HL-60 (cell line): ENCODE data around the gene MCM5.

Experiments
- DNase-seq, 2 experiments: peaks; one replicate each; pipeline ENCODE4 v3.0.0-alpha.2; 2010 to 2020; ENCODE audit warnings: low read depth in 1 of 2, low spot score in 1 of 2
- H3K27ac ChIP-seq: fragments of 250-450 bp; sonication (Bioruptor Pico); replicated peaks from 2 replicates; pipeline ENCODE4 v1.5.1; 2020; ENCODE audit warnings: mild to moderate bottlenecking, moderate library complexity
- H3K27me3 ChIP-seq: fragments of 250-450 bp; sonication (Bioruptor Pico); 2 replicates; pipeline ENCODE4 v1.5.1; 2021; ENCODE audit warnings: mild to moderate bottlenecking, moderate library complexity; ENCODE audit not compliant: insufficient read depth, poor library complexity, severe bottlenecking
- H3K4me3 ChIP-seq: replicated peaks from 2 replicates; pipeline ENCODE4 v1.5.1; 2011; ENCODE audit warnings: mild to moderate bottlenecking, control low read depth, low read length; ENCODE audit not compliant: insufficient read depth
- CTCF ChIP-seq: IDR thresholded peaks from one replicate; pipeline ENCODE4 v1.5.1; 2011; ENCODE audit warnings: low read length, control low read depth, inconsistent platforms; ENCODE audit not compliant: insufficient read depth
- GABPA ChIP-seq: IDR thresholded peaks from 2 replicates; pipeline ENCODE4 v1.6.1; 2012; ENCODE audit warnings: low read depth
- POLR2AphosphoS5 ChIP-seq: IDR thresholded peaks from 2 replicates; pipeline ENCODE4 v1.6.1; 2012; ENCODE audit warnings: low read depth
- REST ChIP-seq: IDR thresholded peaks from 2 replicates; pipeline ENCODE4 v1.6.1; 2012; ENCODE audit warnings: low read depth; ENCODE audit not compliant: insufficient replicate concordance
- SPI1 ChIP-seq: IDR thresholded peaks from 2 replicates; pipeline ENCODE4 v1.6.1; 2012; ENCODE audit warnings: low read depth, mild to moderate bottlenecking, borderline replicate concordance

Gene MCM5

GRCh38 chr22:35380537-35381423 is 19.2 kb upstream of the MCM5 start, which contains the start of gene HMOX1:
HMOX1 (plus strand) TSS chr22:35381096; CDS start chr22:35381174, 78 bp downstream.
- no peak within 1 kb of the TSS for H3K27ac ChIP-seq
- TF ChIP-seq REST: no peak
- no peak for TF ChIP-seq POLR2AphosphoS5
- peak within 1 kb of the TSS; percentile 24 for H3K4me3 ChIP-seq
- peak; percentile 78 for DNase-seq
- no peaks in the 10 kb centered on the region for H3K27me3 ChIP-seq

GRCh38 chr22:35381424-35382009 is 18.4 kb upstream of the MCM5 start:
- Histone ChIP-seq H3K27me3 (no peaks in the 10 kb centered on the region), H3K4me3 (peak overlapping the region; percentile 24), H3K27ac (no peak overlapping the region)
- TF ChIP-seq GABPA (no peak), SPI1 (no peak), CTCF (no peak)
- no peak for DNase-seq

GRCh38 chr22:35383679-35384071 is 16.3 kb upstream of the MCM5 start:
- DNase-seq: no peak
- no peak overlapping the region for H3K27ac ChIP-seq
- no peaks in the 10 kb centered on the region for H3K27me3 ChIP-seq
- TF ChIP-seq GABPA (no peak), CTCF (no peak), SPI1 (no peak), REST (no peak), POLR2AphosphoS5 (no peak)
- H3K4me3 ChIP-seq: no peak overlapping the region

GRCh38 chr22:35384527-35384926 is 15.4 kb upstream of the MCM5 start:
- H3K4me3 ChIP-seq: no peak overlapping the region
- no peak overlapping the region for H3K27ac ChIP-seq
- TF ChIP-seq REST (no peak), GABPA (no peak), POLR2AphosphoS5 (no peak), CTCF (no peak), SPI1 (no peak)
- H3K27me3 ChIP-seq: no peaks in the 10 kb centered on the region
- no peak for DNase-seq
